Body of pancreas (tissue), 4 donors: Measurements from ENCODE around the gene RNF17.

ENCODE experiments used
- CTCF ChIP-seq, 7 experiments: fragments of 450-650 bp in 4 of 7; fragments of 200-600 bp in 3 of 7; sonication (generic) in 3 of 7; IDR thresholded peaks; one replicate each; pipeline ENCODE4 v1.5.1; 2016 to 2019; ENCODE audit warnings: antibody characterized with exemption in 7 of 7
- POLR2A ChIP-seq, 3 donors: fragments of 450-650 bp; IDR thresholded peaks; one replicate each; pipeline ENCODE4 v1.6.1; 2016; ENCODE audit warnings: antibody characterized with exemption in 3 of 3, mild to moderate bottlenecking in 2 of 3

- TF ChIP-seq CTCF (IDR thresholded peaks at IDR 0.05) (no peak), POLR2A (IDR thresholded peaks at IDR 0.05) (no peak)
These were observed 19.7 kb upstream of the RNF17 start for GRCh38 chr13:24744247-24744646.
